GM19467 (cell line): ENCODE data around the gene EXOSC5.

Source experiments
- ATAC-seq: cut with Tn5 transposase; IDR thresholded peaks from one replicate; pipeline ENCODE4 v1.9.1; 2021; ENCODE audit warnings: mild to moderate bottlenecking, moderate library complexity; ENCODE audit not compliant: unreplicated experiment

EXOSC5 gene

GRCh38 chr19:41426952-41427646 is 29.9 kb upstream of the EXOSC5 start, which contains the start of gene B3GNT8:
TSS of gene B3GNT8 (minus strand) at chr19:41427374. CDS start at chr19:41426778, 596 bp downstream.
- no peak for ATAC-seq

GRCh38 chr19:41426116-41426841 is 29.1 kb upstream of the EXOSC5 start:
- no peak for ATAC-seq

- no peak for ATAC-seq
Observed at GRCh38 chr19:41425174-41426115, 28.3 kb upstream of the EXOSC5 start.

- no peak for ATAC-seq
Observed at GRCh38 chr19:41424335-41425173, 27.4 kb upstream of the EXOSC5 start.

- no peak for ATAC-seq
Observed at GRCh38 chr19:41422955-41423354, 25.8 kb upstream of the EXOSC5 start.

GRCh38 chr19:41422456-41422855 is 25.3 kb upstream of the EXOSC5 start:
- ATAC-seq = no peak

GRCh38 chr19:41421973-41422372 is 24.8 kb upstream of the EXOSC5 start:
- no peak for ATAC-seq

GRCh38 chr19:41421314-41421713 is 24.2 kb upstream of the EXOSC5 start:
- ATAC-seq = no peak

GRCh38 chr19:41420101-41420880 is 23.1 kb upstream of the EXOSC5 start:
- no peak for ATAC-seq

- no peak for ATAC-seq
Observed at GRCh38 chr19:41416194-41416674, 19.1 kb upstream of the EXOSC5 start.

GRCh38 chr19:41415154-41415571 is 18.0 kb upstream of the EXOSC5 start:
- no peak for ATAC-seq

GRCh38 chr19:41414461-41414860 is 17.3 kb upstream of the EXOSC5 start:
- ATAC-seq = no peak

- no peak for ATAC-seq
Observed at GRCh38 chr19:41413947-41414346, 16.8 kb upstream of the EXOSC5 start.

GRCh38 chr19:41412953-41413352 is 15.8 kb upstream of the EXOSC5 start:
- no peak for ATAC-seq

- no peak for ATAC-seq
Observed at GRCh38 chr19:41411968-41412265, 14.8 kb upstream of the EXOSC5 start.

- no peak for ATAC-seq
Observed at GRCh38 chr19:41411100-41411967, 14.2 kb upstream of the EXOSC5 start.

GRCh38 chr19:41410336-41411054 is 13.3 kb upstream of the EXOSC5 start:
- ATAC-seq = no peak

GRCh38 chr19:41409288-41409687 is 12.1 kb upstream of the EXOSC5 start:
- ATAC-seq = no peak
